PC-9 (cell line): Measurements from ENCODE around the gene PTPN14.

ENCODE experiments used
- EZH2 ChIP-seq: fragments of 200-600 bp; sonication (generic); IDR thresholded peaks from 2 replicates; pipeline ENCODE4 v1.8.0; 2017; ENCODE audit warnings: antibody characterized with exemption, low read depth
- TF ChIP-seq, protein P1 (sequence below): fragments of 200-600 bp; sonication (generic); conservative IDR thresholded peaks from 2 replicates; pipeline ENCODE4 v1.6.1; 2017; ENCODE audit warnings: mixed run types, antibody characterized with exemption, mild to moderate bottlenecking, moderate library complexity

DNA sequence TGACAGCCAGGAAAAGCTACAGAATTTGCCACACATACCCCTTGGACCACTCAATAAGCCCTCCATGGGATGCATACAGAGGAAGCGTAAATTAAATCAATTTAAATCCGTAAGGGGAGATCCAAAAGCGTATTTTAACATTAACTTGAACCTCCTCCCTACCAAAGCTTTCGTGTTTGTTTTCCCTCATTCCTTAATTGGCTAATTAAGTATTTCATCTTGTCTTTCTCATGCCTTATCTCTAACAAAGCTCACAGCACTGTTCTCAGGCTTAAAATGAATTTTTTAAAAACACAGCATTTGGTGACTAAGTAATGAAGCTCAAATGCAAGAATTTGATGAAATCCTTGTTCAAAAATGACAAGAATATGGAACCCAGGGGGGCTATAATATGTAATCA, 3.1 kb downstream of the PTPN14 start:
- TF ChIP-seq, protein P1, sequence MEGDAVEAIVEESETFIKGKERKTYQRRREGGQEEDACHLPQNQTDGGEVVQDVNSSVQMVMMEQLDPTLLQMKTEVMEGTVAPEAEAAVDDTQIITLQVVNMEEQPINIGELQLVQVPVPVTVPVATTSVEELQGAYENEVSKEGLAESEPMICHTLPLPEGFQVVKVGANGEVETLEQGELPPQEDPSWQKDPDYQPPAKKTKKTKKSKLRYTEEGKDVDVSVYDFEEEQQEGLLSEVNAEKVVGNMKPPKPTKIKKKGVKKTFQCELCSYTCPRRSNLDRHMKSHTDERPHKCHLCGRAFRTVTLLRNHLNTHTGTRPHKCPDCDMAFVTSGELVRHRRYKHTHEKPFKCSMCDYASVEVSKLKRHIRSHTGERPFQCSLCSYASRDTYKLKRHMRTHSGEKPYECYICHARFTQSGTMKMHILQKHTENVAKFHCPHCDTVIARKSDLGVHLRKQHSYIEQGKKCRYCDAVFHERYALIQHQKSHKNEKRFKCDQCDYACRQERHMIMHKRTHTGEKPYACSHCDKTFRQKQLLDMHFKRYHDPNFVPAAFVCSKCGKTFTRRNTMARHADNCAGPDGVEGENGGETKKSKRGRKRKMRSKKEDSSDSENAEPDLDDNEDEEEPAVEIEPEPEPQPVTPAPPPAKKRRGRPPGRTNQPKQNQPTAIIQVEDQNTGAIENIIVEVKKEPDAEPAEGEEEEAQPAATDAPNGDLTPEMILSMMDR: no peak
- TF ChIP-seq EZH2: no peak
